ENCODE results near the gene FGFR2. TPM values are rescaled to one million over a fixed set of nuclear protein-coding genes. Genes with fewer than 3 reads are reported as not detected.

Gene FGFR2
- total RNA-seq, 1 experiment from 2014 or later, result 47.1 TPM

DNA sequence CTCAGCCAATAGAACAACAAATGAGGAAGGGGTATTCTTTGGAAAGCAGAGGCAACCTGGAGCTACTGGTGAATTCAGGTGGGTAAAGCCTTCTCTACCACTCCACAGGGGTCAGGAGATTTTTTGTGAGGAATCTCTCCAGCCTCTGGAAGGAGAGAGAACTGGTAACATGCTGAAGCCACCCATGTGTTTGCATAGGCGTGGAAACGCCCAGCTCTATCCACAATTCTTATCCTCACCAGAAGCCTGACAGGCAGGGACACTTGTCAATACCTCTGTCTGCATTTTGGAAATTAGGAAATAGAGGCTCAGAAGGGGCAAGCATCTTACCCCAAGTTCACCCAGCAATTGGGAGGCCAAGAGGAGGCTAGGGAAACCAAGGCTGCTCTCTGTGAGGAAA lies 133.7 kb downstream of the FGFR2 start:
- H3K36me3 ChIP-seq (replicated peaks; ENCODE audit: control insufficient read depth, insufficient read depth, low read length), result no peaks in the 10 kb centered on the region
- H3K27me3 ChIP-seq (ENCODE audit: control insufficient read depth, insufficient read depth, low read length), result no peaks in the 10 kb centered on the region
- no peak overlapping the region for H3K4me3 ChIP-seq (ENCODE audit: insufficient read depth, low read depth, low read length)
- no peak for DNase-seq

DNA sequence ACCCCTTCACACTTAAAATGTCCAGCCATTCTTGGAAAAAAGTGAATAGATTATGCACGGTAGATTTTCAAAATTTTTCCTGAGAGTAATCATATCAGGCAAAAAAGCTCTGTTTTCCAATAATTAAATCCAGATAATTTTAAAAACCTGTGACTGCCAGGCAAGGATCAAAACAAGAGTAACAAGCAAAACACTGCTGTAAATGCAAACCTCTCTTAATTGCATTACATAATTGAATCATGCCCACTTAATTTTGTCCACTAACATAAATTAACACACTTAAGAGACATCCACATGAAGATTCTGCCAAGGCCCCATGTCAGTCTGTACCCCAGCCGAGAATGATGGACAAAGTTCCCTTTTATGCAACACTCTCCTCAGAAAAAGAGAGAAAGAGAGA lies 135.3 kb downstream of the FGFR2 start:
- Histone ChIP-seq H3K4me3 (ENCODE audit: insufficient read depth, low read depth, low read length) (no peak overlapping the region), H3K36me3 (replicated peaks; ENCODE audit: control insufficient read depth, insufficient read depth, low read length) (no peaks in the 10 kb centered on the region), H3K27me3 (ENCODE audit: control insufficient read depth, insufficient read depth, low read length) (no peaks in the 10 kb centered on the region; the same call in 1 of the 2 replicates)
- no peak for DNase-seq

DNA sequence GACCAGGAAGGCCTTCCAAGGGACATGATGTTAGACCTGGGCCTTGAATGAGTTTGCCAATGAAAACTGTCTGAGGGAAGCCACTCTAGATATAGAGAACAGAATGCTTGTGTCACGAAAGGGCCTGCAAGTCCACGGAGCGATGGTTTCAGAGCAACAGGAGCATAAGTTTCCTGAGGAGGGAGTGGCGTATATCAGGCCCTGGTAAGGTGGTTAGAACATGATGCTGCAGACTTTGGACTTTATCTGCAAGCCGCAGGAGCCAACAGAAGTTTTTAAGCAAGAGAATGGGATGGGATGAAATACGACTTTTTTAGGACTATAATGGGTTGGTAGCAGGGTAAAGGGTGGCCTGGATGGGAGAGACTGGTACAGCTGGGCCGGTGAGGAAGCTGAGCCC lies 136.0 kb downstream of the FGFR2 start:
- no peaks in the 10 kb centered on the region; the same call in 1 of the 2 replicates for H3K27me3 ChIP-seq (ENCODE audit: control insufficient read depth, insufficient read depth, low read length)
- H3K36me3 ChIP-seq (replicated peaks; ENCODE audit: control insufficient read depth, insufficient read depth, low read length), result no peaks in the 10 kb centered on the region
- H3K4me3 ChIP-seq (ENCODE audit: insufficient read depth, low read depth, low read length), result no peak overlapping the region
- DNase-seq, result no peak

DNA sequence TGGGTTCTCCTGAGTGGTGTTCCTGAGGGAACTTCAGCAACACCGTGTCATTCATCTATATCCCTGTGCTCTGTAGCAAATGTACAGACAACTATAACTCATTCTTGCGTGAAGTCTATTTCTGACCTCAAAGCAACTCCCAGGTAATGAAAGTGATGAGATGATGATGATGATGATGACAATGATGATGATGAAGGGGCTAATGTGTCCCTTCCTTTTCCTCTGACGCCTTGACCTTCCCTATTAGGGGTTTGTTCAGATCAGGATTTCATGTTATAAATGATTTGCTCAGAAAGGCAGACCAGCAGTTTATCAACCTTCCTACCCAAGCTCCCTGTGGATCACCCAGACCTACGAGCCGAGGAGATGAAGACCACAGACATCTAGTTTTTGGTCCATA lies 136.9 kb downstream of the FGFR2 start:
- H3K4me3 ChIP-seq (ENCODE audit: insufficient read depth, low read depth, low read length), result no peak overlapping the region
- H3K27me3 ChIP-seq (ENCODE audit: control insufficient read depth, insufficient read depth, low read length), result no peaks in the 10 kb centered on the region; the same call in 1 of the 2 replicates
- no peak for DNase-seq

DNA sequence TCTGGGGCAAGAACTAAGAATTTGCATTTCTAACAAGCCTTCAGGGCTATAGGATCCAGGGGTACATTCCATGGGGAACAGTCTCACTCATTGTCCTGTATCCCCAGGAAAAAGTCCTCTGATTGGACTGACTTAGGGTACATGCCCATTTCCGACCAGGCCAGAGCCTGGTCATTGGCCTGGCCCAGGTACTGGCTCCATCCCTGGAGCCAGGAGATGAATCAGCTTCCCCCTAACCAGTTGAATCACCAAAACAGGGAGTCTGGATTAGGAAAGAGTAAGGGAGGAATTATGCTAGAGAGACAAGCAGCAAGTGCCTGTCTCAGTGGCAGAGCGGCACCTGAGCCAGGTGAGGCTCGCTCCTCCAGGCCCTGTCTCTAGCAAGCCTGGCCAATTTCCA lies 137.5 kb downstream of the FGFR2 start:
- H3K27me3 ChIP-seq (ENCODE audit: control insufficient read depth, insufficient read depth, low read length), result no peaks in the 10 kb centered on the region; the same call in 1 of the 2 replicates
- DNase-seq, result no peak
- H3K36me3 ChIP-seq (replicated peaks; ENCODE audit: control insufficient read depth, insufficient read depth, low read length), result no peaks in the 10 kb centered on the region
- no peak overlapping the region for H3K4me3 ChIP-seq (ENCODE audit: insufficient read depth, low read depth, low read length)

More for the DNA sequence above, 136.9 kb downstream of the FGFR2 start:
- H3K36me3 ChIP-seq (replicated peaks; ENCODE audit: control insufficient read depth, insufficient read depth, low read length), result no peaks in the 10 kb centered on the region

DNA sequence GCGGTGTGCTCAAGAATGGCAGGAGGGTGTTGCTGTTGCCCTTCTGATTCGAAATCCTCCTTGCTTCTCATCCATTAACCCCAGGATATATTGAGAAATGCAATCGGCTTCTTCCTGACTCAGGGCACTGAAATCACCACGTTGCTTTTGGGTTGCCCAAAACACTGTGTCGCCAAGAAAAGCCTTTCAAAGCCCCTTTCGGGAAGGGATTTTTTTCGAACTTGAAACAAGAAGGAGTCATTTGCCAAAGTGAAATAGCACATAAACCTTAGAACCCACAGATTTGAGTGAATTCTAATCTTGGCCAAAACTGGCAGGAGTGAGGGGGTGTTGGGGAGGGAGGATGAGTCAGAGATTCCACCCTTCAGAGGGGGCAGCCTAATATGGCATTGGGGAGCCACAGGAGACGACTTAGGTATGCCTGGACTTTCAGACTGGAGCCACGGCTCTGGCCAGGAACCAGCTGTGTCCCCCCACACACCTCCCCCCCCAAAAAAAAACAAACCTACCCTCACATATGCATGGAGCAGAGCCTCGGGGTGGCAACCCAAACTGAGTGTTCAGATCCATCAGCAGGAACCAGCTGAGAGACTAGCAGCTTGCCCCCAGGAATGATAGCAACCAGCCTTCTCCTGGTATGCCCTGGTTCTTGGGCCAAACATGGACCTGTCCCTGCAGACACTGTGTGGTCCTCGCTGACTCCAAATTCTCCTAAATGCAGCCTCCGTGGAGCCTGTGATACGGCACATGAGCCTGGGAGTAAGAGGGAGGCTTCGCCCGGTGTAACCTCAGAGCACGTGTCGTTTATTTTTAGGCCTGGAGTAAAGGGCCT lies 138.4 kb downstream of the FGFR2 start:
- peak; percentile 59 for DNase-seq

DNA sequence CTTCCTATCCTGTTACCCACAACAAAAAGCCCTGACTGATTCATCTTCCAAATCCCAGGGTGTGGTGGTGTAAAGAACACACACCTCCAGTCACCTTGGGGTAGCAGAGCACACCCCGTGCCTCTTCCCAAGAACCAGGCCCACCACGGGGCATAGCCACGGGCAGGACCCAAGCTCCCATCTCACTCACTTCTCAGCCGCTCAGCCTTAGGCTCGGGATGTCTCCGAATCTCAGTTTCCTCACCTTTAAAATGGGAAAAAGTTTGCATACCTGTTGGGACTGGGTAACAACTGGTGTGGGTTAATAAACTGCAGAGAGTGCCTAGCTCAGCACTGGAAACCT lies 139.0 kb downstream of the FGFR2 start:
- Histone ChIP-seq H3K36me3 (replicated peaks; ENCODE audit: control insufficient read depth, insufficient read depth, low read length) (no peaks in the 10 kb centered on the region), H3K4me3 (ENCODE audit: insufficient read depth, low read depth, low read length) (no peak overlapping the region), H3K27me3 (ENCODE audit: control insufficient read depth, insufficient read depth, low read length) (no peaks in the 10 kb centered on the region; the same call in 1 of the 2 replicates)
- DNase-seq, result no peak

More for the DNA sequence above, 138.4 kb downstream of the FGFR2 start:
- H3K36me3 ChIP-seq (replicated peaks; ENCODE audit: control insufficient read depth, insufficient read depth, low read length), result no peaks in the 10 kb centered on the region
- H3K27me3 ChIP-seq (ENCODE audit: control insufficient read depth, insufficient read depth, low read length), result no peaks in the 10 kb centered on the region; the same call in 1 of the 2 replicates
- no peak overlapping the region for H3K4me3 ChIP-seq (ENCODE audit: insufficient read depth, low read depth, low read length)

DNA sequence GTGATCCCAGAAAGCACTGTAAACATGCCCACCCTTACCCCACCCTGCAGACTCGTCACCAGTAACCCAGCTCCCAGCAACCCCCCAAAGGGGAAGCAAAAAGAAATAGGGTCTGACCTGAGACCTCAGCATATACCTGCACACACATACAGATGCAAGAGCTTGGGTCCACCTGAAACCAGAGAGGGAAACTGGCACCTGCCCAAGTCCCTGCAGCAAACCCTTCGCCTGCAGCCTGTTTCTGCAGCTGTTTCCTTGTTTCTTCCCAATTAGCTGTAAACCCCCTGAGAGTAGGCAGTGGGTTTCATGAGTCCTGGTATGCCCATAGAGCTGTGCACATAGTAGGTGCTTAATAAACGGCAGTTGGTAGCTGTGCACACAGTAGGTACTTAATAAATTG lies 140.5 kb downstream of the FGFR2 start:
- DNase-seq, result no peak
- no peaks in the 10 kb centered on the region for H3K36me3 ChIP-seq (replicated peaks; ENCODE audit: control insufficient read depth, insufficient read depth, low read length)
- no peaks in the 10 kb centered on the region; the same call in 1 of the 2 replicates for H3K27me3 ChIP-seq (ENCODE audit: control insufficient read depth, insufficient read depth, low read length)
- H3K4me3 ChIP-seq (ENCODE audit: insufficient read depth, low read depth, low read length), result no peak overlapping the region

DNA sequence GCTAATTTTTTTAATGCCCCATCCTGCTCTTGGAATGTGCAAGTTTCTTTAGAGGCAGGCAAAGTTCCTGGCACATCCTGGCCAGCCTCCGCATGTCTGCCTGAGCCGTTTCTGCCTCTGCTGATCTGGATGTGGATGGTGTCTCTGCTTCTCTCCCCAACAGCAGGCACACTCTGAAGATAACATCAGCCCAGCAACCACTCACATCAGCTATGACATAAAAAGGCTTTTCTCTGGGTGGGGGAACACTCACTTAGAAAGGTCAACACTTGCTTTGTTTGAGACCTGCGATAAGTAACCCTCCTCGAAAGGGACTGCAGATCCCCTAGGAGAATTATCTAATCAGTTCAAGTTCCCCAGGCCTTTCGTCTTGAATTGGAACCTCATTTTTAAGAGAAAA lies 142.9 kb downstream of the FGFR2 start:
- no peak for DNase-seq
- no peak overlapping the region for H3K4me3 ChIP-seq (ENCODE audit: insufficient read depth, low read depth, low read length)
- no peaks in the 10 kb centered on the region for H3K36me3 ChIP-seq (replicated peaks; ENCODE audit: control insufficient read depth, insufficient read depth, low read length)
- no peaks in the 10 kb centered on the region; the same call in 1 of the 2 replicates for H3K27me3 ChIP-seq (ENCODE audit: control insufficient read depth, insufficient read depth, low read length)

DNA sequence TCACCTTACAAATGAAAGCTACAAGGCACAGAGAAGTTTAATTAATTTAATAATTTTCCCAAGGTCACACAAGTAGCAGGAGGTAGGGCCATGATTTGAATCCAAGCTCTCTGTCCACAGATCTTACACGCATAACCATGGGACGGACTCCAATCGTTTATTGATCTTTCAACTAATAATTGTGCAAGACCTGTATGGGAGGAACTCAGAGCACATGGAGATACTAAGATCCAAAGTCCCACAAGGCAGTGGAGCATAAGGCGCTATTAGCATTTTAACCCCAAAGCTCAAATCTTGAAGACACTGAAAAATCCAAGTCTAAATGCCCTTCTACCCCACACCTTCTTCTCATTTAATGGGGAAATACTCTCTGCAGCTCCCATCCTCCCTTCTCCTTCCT lies 143.5 kb downstream of the FGFR2 start:
- no peaks in the 10 kb centered on the region; the same call in 1 of the 2 replicates for H3K27me3 ChIP-seq (ENCODE audit: control insufficient read depth, insufficient read depth, low read length)
- H3K4me3 ChIP-seq (ENCODE audit: insufficient read depth, low read depth, low read length), result no peak overlapping the region
- DNase-seq, result no peak
- no peaks in the 10 kb centered on the region for H3K36me3 ChIP-seq (replicated peaks; ENCODE audit: control insufficient read depth, insufficient read depth, low read length)

DNA sequence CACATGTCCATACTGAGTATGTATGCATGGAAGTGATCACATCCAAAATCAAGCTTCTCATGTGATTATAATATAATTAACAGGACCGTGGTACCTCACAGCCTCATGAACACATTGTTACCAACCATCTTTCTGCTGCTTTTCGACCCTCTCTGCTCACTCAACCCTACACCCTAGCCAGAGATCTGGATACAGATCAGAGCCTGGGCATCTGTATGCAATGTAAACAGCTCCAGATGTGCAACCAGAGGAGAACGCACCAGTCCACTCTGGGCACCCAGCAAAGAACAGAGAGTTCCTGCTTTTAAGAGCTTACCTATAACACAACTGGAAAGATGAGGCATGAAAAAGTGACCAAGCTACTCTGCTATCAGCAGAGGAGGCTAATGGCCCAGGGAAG lies 145.1 kb downstream of the FGFR2 start:
- no peak overlapping the region for H3K4me3 ChIP-seq (ENCODE audit: insufficient read depth, low read depth, low read length)
- no peak for DNase-seq
- H3K27me3 ChIP-seq (ENCODE audit: control insufficient read depth, insufficient read depth, low read length), result no peaks in the 10 kb centered on the region
- H3K36me3 ChIP-seq (replicated peaks; ENCODE audit: control insufficient read depth, insufficient read depth, low read length), result no peaks in the 10 kb centered on the region

DNA sequence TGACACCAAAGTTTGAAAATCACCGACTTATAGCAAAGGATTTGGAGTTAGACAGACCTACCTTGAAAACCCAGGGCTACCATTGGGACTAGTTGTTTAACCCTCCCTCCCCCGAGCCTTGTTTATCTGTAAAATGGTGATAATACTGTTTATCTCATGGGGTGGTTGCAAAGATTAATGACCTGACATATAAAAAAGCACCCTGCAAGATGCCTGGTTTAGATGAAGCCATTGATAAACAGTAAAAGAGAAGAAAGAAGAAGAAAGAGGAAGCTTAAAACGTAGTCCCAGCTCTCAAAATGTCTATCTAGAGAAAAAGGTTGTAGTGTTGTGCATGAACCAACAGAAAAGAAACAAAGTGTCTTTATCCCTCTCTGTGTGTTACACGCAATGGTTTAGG lies 145.7 kb downstream of the FGFR2 start:
- Histone ChIP-seq H3K36me3 (replicated peaks; ENCODE audit: control insufficient read depth, insufficient read depth, low read length) (no peaks in the 10 kb centered on the region), H3K4me3 (ENCODE audit: insufficient read depth, low read depth, low read length) (no peak overlapping the region), H3K27me3 (ENCODE audit: control insufficient read depth, insufficient read depth, low read length) (no peaks in the 10 kb centered on the region)
- DNase-seq, result no peak

DNA sequence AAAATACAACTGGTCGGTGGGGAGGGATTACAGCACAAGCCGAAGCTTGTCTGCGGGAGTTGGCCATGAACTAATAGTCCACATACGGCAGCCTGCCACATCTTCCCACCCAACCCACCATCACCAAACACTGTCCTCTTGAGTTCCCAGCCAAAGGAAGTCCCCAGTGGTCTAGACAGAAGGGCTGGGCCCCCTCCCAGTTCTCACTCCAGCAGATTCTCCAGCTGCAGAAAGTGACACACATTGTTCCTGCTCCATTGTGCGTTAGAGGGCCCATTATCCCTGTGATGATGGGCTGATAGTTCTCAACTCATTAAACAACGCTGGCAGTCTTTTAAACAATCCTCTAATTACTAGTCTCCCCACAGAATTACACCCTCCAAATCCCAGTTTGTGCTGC lies 148.0 kb downstream of the FGFR2 start:
- no peak for DNase-seq

DNA sequence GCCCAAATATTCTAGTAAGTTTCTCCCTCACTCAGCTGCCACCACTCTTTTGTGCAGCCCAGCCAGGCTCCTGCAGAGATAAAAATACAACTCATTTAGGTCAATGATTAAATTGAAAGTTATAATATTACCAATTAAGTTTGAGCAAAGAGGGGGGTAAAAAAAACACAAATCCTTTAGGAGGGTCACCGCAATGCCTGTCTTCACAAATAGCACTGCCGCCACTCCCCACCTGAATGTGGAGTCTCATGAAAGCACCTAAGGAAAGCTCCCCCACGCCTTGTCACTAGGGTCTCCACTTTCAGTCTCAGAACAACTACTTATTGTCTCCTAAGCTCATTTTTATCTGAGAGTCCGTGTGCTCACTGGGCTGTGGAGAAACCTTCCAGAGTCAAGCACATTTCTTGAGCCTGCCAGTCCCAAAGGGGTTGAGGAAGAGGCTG lies 148.7 kb downstream of the FGFR2 start:
- no peaks in the 10 kb centered on the region for H3K27me3 ChIP-seq (ENCODE audit: control insufficient read depth, insufficient read depth, low read length)
- H3K36me3 ChIP-seq (replicated peaks; ENCODE audit: control insufficient read depth, insufficient read depth, low read length), result no peaks in the 10 kb centered on the region
- H3K4me3 ChIP-seq (ENCODE audit: insufficient read depth, low read depth, low read length), result no peak overlapping the region
- DNase-seq, result no peak

More for the DNA sequence above, 148.0 kb downstream of the FGFR2 start:
- Histone ChIP-seq H3K36me3 (replicated peaks; ENCODE audit: control insufficient read depth, insufficient read depth, low read length) (no peaks in the 10 kb centered on the region), H3K4me3 (ENCODE audit: insufficient read depth, low read depth, low read length) (no peak overlapping the region), H3K27me3 (ENCODE audit: control insufficient read depth, insufficient read depth, low read length) (no peaks in the 10 kb centered on the region)

DNA sequence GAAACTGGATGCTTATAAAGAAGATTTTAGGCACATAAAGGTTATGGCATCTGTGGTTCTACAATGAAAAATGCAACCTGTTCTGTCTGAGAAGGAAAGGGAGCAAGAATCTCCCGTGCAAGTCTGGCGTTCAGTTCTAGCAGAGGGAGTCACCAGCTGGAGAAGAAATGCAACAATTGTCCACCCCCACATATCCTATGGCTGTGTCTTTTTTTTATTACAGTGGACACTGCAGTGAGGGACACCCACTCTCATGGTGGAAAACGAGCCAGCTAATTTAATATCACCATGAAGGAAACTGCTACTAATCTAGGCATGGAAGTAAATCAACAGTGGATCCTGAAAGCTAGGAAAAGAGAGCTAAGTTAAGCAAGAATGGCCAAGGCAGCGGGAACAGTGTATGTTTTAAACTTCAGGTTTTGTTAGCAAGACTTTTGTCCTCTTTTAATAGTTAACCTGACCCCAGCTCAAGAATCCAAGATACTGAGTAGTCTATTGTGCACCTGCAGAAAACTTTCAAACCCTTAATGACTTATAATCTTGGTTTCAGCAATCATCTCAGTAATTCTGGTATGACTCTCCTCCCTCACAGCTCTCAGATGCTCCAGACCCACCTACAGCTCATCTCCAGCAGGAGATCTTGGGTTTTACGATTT lies 149.3 kb downstream of the FGFR2 start:
- H3K36me3 ChIP-seq (replicated peaks; ENCODE audit: control insufficient read depth, insufficient read depth, low read length), result no peaks in the 10 kb centered on the region
- no peak overlapping the region for H3K4me3 ChIP-seq (ENCODE audit: insufficient read depth, low read depth, low read length)
- H3K27me3 ChIP-seq (ENCODE audit: control insufficient read depth, insufficient read depth, low read length), result no peaks in the 10 kb centered on the region
- DNase-seq, result no peak
